COLO668 (cell line): ENCODE measurements around the gene GCHFR.

Experiments used
- DNase-seq: peaks from one replicate; lab custom pipeline; 2025; ENCODE audit not compliant: unreplicated experiment; lab: John Stamatoyannopoulos, UW

The GCHFR gene

GRCh38 chr15:40754883-40755811, 8.7 kb upstream of the GCHFR start, which contains the start of gene RMDN3:
Gene RMDN3 (minus strand): TSS chr15:40755254. CDS start chr15:40754783, 471 bp downstream.
- DNase-seq = peak; percentile 96

- DNase-seq = no peak
These were observed 8.1 kb upstream of the GCHFR start for GRCh38 chr15:40755812-40756208.

GRCh38 chr15:40756938-40757337, 6.9 kb upstream of the GCHFR start:
- DNase-seq = no peak

- no peak for DNase-seq
These were observed 3.9 kb upstream of the GCHFR start for GRCh38 chr15:40759961-40760360.

- DNase-seq = peak; percentile 96
These were observed 708 bp upstream of the GCHFR start for GRCh38 chr15:40762919-40763800.

GRCh38 chr15:40764629-40765103, 798 bp downstream of the GCHFR start:
- no peak for DNase-seq

GRCh38 chr15:40766194-40766815, 2.4 kb downstream of the GCHFR start:
- DNase-seq = no peak

- DNase-seq = no peak
These were observed 3.3 kb downstream of the GCHFR start for GRCh38 chr15:40766906-40767837.

GRCh38 chr15:40767838-40768500, 4.1 kb downstream of the GCHFR start:
- DNase-seq = no peak

- no peak for DNase-seq
These were observed 4.8 kb downstream of the GCHFR start for GRCh38 chr15:40768521-40769273.

- DNase-seq = peak; percentile 86
These were observed 5.6 kb downstream of the GCHFR start, which contains the start of gene C15orf62 for GRCh38 chr15:40769274-40770146. Gene C15orf62 (plus strand): TSS chr15:40769980. CDS start chr15:40770496, 516 bp downstream.

- DNase-seq = peak; percentile 68
These were observed 6.4 kb downstream of the GCHFR start for GRCh38 chr15:40770147-40770721.

GRCh38 chr15:40771242-40771641, 7.4 kb downstream of the GCHFR start:
- DNase-seq = no peak

- no peak for DNase-seq
These were observed 8.1 kb downstream of the GCHFR start for GRCh38 chr15:40772014-40772413.

- no peak for DNase-seq
These were observed 9.6 kb downstream of the GCHFR start for GRCh38 chr15:40773496-40773895.

- no peak for DNase-seq
These were observed 10.0 kb downstream of the GCHFR start for GRCh38 chr15:40773902-40774301.

GRCh38 chr15:40775007-40775406, 11.1 kb downstream of the GCHFR start:
- no peak for DNase-seq
